Middle frontal gyrus (tissue), 1 donor: ENCODE measurements around the gene TFRC.
"Not testable (repeated sequence)": the region's sequence is repeated elsewhere in the genome, so short reads cannot be mapped to it uniquely, and the experiment has no call there.

Source experiments
- DNase-seq: peaks from one replicate; pipeline ENCODE4 v3.0.0-alpha.2; 2015; ENCODE audit warnings: low spot score; ENCODE audit errors: extremely low spot score

The TFRC gene

DNA sequence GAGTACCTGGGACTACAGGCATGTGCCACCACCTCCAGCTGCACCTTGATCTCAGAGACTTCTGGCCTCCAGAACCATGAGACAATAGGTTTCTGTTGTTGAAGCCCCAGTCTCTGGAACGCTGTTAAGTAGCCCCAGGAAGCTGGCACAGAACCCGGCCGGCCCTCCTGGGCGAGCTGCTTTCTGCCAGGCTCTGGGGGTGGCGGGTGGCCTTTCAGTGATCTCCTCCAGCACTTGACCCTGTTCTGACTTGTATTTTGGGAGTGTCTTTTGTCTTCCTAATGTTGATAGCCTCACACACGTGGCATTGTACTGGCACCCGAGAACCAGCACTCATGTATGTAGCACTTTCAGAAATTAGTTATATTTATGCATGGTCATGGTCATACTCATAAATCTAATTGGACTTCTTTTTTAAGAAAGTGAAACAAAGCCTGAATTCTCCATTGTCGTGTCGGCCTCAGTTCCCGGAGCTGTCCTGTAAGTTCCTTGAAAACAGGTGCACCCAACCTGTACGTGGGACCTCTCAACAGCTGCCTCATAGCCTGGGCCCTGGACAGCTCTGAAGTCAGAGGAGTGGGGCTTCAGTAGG, 74.0 kb downstream of the TFRC start:
- no peak for DNase-seq

DNA sequence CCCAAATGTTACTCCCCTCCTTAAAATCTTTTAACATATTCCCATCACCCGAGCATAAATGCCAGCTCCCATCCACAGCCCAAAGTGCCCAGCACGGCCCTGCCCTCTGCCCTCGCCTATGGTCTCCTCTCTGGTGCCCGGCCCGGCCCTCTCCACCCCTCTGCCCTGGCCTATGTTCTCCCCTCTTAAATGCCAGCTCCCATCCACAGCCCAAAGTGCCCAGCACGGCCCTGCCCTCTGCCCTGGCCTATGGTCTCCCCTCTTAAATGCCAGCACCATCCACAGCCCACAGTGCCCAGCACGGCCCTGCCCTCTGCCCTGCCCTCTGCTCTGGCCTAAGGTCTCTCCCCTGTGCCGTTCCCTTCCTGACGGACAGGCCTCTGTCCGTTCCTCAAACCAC, 76.6 kb downstream of the TFRC start:
- DNase-seq, result not testable (repeated sequence)

DNA sequence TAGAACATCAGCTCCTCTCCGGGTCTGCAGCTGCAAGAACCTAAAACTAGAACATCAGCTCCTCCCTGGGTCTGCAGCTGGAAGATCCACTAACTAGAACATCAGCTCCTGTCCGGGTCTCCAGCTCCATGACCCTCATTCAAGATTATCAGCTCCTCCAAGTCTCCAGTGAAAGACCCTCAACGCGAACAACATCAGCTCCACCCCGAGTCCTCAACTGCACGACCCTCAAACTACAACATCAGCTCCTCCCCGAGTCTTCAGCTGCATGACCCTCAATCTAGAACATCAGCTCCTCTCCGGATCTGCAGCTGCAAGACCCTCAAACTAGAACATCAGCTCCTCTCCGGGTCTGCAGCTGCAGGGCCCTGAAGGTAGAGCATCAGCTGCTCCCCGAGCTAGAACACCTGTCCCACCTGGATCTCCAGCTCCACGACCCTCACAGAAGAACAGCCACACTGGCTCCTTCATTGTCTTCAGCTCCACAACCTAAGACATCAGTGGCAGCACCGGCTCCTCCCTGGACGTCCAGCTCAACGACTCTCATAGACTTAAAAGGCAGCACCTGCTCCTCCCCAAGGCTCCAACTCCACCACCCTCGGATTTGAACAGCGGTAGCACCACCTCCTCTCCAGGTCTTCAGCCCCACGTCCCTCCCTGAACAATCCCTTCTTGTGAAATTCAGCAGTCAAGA, 77.4 kb downstream of the TFRC start:
- not testable (repeated sequence) for DNase-seq

DNA sequence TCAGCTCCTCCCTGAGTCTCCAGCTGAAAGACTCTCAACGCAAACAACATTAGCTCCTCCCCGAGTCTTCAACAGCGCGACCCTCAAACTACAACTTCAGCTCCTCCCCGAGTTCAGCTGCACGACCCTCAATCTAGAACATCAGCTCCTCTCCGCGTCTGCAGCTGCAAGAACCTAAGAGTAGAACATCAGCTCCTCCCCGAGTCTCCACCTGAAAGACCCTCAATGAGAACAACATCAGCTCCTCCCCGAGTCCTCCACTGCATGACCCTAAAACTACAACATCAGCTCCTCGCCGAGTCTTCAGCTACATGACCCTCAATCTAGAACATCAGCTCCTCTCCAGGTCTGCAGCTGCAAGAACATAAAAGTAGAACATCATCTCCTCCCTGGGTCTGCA, 78.3 kb downstream of the TFRC start:
- DNase-seq, result no peak

DNA sequence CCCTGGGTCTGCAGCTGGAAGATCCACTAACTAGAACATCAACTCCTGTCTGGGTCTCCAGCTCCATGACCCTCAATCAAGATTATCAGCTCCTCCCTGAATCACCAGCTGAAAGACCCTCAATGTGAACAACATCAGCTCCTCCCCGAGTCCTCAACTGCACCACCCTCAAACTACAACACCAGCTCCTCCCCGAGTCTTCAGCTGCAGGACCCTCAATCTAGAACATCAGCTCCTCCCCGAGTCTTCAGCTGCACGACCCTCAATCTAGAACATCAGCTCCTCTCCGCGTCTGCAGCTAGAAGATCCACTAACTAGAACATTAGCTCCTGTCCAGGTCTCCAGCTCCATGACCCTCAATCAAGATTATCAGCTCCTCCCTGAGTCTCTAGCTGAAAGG, 79.2 kb downstream of the TFRC start:
- DNase-seq, result not testable (repeated sequence)

DNA sequence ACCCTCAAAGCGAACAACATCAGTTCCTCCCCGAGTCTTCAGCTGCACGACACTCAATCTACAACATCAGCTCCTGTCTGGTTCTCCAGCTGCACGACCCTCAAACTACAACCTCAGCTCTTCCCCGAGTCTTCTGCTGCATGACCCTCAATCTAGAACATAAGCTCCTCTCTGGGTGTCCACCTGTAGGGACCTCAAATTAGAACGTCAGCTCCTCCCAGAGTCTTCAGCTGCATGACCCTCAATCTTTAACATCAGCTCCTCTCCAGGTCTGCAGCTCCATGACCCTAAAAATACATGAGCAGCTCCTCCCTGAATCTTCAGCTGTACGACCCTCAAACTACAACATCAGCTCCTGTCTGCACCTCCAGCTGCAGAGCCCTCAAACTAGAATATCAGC, 80.7 kb downstream of the TFRC start:
- not testable (repeated sequence) for DNase-seq

DNA sequence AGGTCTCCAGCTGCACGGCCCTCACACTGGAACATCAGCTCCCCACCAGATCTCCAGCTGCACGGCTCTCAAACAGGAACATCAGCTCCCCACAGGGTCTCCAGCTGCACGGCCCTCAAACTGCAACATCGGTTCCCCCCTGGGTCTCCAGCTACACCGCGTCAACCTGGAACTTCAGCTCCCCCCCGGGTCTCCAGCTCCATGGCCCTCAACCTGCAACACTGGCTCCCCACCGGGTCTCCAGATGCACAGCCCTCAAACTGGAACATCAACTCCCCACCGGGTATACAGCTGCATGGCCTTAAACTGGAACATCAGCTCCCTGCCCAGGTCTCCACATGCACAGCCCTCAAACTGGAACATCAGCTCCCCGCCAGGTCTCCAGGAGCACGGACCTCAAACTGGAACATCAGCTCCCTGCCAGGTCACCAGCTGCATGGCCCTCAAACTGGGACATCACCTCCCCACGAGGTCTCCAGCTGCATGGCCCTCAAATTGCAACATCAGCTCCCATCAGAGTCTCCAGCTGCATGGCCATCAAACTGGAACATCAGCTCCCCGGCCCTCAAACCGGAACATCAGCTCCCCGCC, 81.4 kb downstream of the TFRC start:
- DNase-seq, result not testable (repeated sequence)

DNA sequence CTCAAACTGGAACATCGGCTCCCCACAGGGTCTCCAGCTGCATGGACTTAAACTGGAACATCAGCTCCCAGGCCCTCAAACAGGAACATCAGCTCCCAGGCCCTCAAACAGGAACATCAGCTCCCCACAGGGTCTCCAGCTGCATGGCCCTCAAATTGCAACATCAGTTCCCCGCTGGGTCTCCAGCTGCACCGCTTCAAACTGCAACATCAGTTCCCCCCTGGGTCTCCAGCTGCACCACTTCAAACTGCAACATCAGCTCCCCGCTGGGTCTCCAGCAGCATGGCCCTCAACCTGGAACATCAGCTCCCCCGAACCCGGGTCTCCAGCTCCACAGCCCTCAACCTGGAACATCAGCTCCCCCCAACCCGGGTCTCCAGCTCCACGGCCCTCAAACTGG, 82.0 kb downstream of the TFRC start:
- no peak for DNase-seq
